NCI-H526 treated with DMSO at 0.1 percent for 48 hours (cell line): ENCODE measurements around the gene CIBAR2.

Source experiments
- DNase-seq: peaks from one replicate; lab custom pipeline; 2025; lab: John Stamatoyannopoulos, UW

CIBAR2 gene

DNA sequence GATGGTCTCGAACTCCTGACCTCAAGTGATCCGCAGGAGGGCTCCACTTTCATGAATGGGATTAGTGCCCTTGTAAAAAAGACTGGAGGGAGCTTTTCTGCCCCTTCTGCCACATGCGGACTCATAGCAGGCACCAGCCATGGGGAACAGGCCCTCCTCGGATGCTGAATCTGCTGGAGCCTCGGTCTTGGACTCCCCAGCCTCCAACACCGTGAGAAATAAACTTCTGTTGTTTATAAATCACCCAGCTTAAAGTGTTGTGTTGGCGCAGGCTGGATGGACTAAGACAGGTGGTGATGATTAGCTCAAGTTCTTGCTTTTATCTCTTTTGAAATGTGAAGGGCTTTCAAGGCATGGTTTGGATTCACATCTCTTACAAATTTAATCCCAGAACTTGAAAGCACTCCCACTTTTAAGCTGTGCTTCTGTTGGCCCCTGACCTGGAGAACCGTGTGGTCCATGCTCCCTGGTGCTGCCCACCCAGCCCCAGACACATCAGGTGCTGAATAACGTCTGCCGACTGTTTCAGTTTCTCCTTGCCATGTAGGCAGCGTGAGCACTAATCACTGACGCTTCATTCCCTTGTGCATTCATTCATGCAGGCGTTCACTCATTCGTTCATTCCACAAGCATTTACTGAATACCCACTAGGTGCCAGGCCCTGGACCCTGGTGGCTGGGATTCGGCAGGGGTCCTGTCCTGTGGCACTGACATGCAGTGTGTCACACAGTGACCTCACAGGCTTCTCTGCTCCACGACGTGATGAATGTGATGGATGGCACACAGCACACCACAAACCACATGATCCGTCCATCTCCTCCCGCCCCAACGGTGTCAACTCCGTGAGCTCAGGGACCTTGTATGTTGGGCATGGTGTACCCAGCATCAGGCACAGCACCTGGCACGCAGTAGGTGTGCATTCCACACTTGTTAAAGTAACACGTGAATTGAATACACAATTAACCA is 8.9 kb downstream of the CIBAR2 start:
- DNase-seq = no peak

DNA sequence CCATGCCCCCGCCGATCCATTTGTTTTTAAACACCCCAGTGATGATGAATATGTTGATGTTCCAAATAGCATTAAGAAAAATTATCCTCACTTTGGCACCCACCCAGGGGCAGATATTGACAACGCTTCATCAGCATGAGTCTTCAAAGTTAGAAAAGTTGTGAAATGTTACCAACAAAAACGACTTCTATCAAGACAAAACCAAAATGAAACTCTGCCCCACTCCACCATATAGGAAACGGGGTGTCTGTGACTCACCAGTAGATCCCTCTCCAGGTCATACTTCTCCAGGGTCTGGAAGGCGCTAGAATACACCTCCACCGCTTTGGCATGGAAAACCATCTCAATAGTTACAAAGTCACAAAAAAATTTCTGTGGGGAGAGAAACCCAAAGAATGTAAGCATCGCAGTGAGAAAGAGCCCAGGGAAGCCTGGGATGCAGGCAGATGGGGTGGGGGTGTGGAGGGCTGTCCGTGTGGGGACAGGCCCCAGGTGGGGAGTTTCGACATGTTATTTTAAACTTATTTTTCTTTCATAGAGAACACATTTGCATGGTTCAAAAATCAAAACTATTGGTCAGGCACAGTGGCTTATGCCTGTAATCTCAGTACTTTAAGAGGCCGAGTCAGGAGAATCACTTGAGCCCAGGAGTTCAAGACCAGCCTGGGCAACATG is 10.2 kb downstream of the CIBAR2 start:
- no peak for DNase-seq

DNA sequence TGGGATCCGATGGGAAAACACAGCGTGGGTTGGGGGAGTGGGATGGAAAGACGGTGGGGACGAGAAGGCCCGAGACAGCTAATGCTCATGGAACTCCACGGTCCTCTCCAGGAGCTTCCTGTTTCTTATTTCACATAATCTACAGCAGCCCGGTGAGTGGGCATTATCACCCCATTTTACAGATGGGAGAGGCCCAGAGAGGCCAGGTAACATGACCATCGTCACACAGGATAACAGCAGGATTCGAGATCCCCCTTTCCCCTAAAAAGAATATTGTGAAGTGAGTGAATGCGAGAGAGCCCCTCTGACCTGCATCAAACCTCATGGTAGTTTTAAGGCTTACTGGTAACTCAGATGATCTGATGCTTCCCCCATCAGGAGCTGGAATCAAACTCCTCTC is 12.0 kb downstream of the CIBAR2 start:
- no peak for DNase-seq

DNA sequence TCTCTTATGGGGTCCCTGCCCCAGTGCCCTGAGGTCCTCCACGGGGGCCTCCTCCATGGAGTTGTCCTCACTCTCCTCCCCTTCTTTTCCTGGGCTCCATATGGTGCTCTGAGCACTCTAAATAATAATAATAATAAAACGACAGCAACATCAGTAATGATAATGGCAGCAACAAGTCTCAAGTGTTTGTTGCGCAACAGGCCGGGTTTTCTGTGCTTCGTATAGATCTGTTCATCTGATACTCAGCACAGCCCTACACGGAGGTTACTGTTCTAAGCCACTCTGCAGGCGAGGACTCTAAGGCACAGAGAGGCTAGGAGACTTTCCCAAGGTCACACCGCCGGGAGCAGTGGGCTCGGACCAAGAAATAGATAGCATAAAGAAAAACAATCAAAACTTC is 13.7 kb downstream of the CIBAR2 start:
- no peak for DNase-seq

DNA sequence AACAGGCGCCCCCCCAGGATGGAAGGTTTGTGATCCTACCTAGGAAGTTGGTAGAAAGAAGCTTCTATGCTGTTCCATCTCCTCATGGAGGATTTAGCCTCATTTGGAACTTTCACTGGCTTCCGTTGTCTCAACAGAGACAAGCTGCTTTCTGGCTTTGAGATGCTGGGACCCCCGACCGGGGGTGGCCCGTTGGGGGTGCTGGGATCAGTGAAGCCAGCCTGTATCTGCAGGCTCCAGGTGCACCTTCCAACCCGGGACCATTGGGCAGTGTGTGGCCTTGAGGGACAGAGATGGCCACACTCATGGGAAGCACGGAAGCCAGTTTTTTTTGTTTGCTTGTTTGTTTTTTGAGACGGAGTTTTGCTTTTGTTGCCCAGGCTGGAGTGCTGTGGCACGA is 15.4 kb downstream of the CIBAR2 start:
- no peak for DNase-seq

DNA sequence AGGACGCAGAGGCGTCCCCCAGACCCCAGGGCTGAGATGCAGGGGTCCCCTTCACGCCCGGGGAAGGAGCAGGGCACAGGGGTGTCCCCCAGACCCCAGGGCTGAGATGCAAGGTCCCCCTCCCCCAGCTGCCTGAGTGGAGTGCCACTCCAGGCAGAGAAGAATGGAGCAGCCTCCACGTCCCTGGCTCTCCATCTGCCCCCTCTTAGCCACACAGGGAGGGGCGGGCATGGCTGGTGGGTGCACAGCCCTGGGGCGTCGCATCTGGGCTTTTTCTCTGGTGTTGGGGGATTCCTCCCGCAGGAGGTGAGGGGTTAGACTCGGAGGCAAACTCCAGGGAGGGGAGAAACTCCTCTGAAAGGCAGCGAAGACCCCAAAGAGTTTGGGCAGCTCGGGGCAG is 17.5 kb downstream of the CIBAR2 start:
- no peak for DNase-seq

DNA sequence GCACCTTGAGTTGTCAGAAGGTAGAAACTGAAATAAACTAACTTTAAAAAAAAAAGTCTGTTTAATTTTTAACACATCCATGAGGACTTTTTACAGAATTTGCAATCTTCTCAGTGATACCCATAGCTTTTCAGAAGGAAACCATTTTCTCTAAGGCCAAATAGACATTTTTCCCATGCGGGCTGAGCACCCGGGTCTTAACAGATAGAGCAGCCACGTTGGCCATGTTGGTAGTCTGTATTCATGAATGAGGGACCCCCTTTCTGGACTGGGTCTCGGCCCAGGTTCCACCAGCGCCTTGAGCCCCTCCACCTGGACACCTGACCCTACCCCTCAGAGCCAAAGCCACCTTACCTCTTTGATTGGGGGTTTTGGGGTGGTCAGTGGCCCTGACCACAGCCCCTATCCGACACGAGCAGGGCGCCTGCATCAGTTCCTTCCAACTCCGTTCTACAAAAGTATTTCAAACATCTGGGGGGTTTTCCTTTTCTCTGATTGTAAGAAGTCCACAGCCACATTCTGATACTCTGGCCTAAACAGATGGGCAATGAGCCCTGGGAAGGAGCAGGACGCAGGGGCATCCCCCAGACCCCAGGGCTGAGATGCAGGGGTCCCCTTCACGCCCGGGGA is 18.0 kb downstream of the CIBAR2 start:
- no peak for DNase-seq

DNA sequence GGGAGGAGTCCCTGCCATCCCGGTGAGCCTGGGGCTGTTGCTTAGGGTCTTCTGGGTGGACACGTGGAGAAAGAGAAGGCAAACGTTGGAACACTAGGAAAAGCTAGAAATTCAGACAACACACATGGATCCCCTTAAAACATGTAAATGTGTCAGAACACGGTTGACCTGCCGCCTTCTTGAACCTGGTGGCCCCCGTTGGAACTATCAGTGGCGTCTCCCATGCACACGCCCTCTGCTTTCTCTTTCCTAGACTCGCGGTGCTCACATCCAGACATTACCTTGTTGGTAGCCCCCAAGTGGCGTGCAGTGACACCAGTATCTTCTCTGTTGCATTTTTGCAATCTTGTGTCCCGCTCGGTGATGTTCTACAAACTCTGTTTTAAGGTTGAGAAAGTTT is 18.6 kb downstream of the CIBAR2 start:
- DNase-seq = no peak

DNA sequence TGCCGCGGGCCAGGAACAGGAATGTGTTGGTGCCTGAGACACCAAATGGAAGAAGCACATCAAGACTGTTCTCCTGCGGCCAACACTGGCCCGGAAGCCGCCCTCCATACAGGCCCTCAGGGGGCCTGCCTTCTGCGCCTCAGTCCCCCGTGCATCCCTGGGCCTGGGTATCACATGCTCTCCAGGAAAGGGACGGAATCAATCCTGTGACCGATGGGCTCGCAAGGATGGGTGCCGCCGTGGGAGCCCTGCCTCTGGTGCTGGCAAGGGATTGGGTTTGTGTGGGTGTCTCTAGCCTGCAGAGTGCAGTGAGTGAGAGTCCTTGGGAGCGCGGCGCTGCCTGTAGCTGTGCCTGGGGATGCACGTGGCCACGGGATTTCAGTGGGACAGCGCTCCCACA is 19.4 kb downstream of the CIBAR2 start:
- DNase-seq = no peak

DNA sequence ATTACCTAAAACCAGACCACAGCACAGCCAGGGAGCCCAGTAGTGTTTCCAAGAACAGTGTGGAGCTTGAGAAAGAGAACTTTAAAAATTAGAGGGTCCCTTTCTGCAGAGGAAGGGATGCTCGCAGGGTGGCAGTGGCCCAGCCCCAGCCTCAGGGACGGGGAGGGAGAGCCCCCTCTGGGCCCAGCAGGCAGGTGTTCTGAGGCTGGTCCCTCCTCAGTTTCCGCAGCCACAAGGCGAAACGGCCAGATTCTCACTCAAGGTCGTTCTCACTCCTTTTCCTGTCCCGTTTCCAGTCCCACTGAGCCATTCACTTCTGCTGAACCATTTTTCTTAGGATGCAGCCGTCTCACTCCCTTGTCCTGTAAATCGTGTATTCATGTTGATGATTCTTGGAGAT is 20.0 kb downstream of the CIBAR2 start:
- no peak for DNase-seq

DNA sequence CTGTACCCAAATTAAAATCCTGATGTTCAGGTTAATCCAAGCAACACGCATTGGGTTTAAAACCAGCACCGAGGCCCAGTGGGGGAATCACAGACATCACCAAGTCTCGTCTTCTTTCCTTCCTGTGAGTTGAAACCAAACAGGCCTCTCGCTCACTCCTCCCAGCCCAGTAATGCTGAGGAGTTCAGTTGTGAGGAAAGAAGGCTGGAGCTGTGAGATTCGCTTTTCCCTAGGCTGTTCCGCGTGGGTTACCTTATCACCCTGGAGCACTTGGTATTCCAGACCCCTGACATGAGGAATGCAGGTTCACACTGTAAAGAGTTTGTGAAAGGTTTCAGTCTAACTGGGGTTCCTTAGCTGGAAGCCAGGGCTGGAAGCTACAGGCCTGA is 20.8 kb downstream of the CIBAR2 start:
- DNase-seq = no peak

DNA sequence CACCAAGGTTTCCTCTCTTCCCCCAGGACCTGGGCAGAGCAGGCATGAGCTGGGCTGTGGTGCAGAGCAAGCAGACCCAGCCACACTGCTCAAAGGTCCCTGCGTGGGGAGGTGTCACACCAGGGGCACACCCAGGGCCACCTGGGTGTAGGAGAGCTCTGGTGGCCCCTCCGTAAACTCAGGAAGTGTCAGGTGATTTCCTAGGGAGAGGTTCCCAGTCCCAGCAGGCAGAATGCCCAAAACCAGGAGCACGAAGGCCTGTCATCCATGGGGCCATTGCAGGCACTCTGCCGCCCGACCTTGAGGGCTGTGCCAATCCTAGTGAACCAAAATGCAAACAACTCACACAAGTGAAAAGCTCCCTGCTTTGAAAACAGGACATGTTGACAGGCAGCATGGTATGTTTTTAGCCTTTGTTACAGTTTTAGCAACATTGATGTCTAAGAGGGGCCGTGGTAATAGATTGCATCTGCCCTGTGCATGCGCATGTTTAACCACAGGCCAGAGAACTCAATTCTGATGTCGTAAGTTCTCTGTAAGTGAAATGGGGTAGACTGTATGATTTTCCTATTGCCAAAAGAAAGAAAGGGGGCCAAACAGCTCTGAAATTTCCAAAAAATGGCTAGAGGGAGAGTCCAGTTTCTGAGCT is 21.3 kb downstream of the CIBAR2 start:
- DNase-seq = no peak

DNA sequence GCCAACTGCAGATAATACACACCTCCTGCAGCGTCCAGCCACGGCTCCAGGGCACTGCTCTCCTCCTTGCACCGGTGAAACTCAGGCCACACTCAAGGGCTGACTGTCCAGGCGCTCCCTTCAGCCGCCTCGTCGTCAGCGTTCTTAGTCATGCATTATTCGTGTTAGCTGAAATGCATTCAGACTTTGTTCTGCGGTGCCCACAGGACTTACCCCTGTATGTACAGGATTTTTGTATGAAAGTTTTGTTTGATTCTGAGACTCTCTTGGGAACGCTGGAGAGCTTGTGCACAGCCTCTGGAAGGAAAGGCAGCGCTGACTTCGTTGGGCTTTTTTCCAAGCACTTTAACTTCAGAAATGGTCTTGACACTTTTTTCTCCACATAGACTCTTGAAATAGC is 22.1 kb downstream of the CIBAR2 start:
- DNase-seq = no peak

DNA sequence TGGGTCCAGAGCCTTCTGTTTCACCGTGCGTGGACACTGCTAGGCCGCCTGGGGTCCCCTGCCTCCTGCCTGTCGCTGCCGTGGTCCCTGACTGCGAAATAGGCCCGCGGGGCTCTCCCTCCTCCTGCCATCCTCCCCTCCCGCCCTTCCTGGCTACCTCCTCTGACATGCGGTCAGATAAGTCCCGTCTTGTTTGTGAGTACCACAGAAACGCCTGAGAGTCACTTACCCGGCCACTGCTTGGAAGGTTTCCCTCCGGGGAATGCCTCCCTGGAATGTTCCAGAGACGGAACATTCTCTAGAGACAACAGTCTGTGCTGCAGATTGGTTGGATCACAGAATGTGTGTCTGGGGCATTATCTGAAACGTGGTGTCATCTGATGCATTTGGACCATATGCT is 22.7 kb downstream of the CIBAR2 start:
- no peak for DNase-seq

DNA sequence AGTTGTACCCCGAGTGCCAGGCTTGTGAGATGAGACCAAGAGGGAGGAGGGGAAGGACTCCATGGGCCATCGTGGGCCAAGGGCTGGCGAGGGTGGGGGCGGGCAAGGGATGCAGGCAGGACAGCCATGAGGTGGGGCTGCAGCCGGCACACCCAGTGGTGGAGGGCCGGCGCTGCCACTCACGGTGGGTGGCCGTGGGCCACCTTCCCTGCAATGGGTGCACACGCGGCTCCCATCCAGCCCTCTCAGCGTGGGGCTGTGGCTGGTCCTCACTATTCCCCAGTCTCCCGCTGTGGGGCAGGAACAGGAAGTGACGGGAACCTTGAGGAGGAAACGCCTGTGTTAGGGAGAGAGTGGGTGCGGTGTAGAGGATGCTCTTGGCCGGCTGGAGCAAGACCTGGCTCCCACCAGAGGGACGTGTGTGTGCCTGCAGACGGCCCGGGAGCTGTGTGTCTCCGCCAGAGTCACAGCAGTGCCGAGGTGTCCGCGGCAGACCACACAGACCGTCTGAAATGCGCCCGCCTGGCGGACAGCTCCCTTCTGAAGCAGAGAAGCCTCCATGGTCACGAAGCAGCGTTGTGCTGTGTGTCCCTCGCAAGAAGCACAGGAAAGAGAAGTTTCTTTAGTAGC is 23.6 kb downstream of the CIBAR2 start:
- no peak for DNase-seq

DNA sequence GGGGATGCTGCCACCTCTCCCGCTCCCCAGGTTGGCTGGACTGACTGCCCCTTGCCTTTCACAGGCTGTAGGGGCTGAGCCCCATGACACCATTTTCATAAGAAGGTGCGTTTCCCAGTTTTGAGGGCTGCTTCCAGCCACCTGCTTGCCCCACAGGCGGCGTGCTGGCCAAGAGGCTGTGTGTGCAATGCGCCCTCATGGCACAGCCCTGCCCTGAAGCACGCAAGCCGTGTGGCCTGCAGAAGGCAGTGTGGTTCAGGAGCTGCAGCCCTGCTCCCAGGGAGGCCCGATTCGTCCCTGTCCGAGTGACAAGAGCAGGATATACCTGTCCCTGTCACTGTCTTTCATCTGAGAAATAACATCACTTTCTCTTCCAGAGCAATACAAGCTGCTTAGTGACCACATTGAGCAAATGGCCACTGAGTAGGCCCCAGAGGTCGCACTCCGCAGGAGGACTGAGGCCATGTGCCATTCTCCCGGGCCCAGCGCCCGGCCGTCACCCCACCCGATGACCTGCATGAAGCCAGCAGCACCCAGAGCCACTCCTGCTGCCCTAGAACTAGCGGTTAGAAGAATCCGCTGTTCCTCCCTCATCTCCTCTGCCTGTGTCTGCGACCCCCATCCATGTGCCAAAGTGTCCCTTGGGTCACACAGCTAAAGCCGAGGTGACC is 24.2 kb downstream of the CIBAR2 start:
- no peak for DNase-seq

DNA sequence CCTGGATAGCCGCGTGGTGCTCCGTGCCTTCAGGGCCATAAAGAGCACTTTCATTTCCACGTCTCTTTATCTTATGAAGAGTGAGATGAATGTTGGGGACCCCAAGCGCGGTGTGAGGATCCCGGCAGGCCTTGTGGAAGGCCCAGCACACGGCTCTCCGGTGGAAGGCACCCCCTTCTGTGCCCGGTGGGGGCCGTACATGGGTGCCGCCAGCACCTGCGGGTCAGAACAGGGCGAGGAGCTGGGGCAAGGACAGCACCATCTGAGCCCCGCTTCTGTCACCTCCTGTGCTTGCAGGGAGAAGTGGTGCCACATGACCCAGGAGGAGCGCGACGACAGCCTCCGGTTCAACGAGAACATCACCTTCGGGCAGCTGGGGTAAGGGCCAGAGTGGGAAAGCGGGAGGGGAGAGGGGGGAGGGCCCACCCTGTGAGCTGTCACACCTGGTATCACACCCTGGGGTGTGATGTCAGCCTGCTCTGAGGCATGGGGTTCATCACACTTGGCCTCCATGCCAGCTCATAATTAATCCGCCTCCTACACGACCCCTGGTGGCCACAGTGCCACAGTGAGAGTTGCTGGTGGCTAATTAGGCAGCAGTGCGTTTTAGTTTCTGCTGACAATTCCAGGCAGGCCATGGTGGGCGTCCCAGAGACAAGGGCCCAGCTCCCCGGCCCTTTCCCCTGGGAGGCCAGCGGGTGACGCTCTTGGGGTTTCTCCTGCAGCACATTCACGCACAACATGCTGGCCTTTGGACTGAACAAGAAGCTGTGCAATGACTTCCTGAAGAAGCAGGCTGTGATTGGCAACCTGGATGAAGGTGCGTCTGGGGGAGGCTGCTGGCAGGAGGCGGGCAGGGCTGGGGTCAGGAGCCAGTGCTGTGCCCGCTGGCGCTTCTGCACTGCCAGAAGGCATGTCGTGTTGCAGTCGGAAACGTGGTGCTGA is 25.7 kb downstream of the CIBAR2 start:
- no peak for DNase-seq

DNA sequence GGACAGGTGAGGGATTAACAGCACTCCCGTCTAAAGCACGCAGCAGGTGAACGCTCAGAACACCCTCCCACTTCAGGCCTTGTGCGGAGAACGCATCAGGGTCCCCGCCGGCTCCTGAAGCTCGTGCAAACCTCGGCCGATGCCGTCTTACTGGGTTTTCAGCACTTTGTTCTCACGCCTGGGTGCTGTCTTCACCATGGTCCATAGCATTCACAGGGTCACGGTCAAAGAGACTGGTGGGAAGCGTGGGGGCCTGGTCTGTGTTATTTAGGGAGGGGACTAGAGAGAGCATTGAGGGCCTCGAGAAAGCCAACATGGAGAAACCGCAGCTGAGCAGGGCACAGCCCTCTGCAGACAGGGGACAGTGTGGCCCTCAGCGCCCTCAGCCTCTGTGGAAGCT is 26.6 kb downstream of the CIBAR2 start:
- DNase-seq = no peak

DNA sequence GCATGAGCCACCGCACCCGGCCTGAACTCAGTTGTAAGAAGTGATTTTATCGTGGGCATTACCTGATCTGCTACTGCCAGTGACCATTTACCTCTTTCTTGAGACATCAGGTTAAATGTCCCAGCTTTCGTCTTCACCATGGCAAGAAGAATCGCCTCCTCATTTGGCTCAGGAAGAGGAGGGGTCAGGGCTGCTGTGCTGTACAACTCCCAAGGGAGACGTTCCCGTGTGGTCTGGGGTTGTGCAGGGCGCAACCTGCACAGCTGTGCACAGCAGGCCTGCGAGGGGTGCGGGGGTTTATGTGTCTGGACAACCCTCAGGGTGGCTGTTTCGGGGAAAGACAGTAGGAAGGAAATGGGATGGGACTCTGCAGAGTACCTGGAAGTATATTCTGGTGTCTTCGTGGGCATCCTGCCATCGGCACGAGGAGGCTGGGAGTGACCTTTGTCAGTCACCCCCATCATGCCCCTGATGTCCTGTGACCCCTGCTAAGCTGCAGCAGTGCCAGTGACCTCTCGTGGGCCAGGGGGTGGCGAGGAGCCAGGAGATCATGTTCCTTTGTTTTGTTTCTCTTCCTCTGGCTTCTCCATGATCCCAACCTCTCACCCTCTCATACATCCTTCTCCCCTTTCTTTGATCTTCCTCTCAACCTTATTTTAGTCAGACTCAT is 27.3 kb downstream of the CIBAR2 start:
- no peak for DNase-seq
